Transverse colon (tissue), 3 donors: ENCODE data around the gene POLD1.

Experiments used
- CTCF ChIP-seq, 5 experiments: fragments of 200-600 bp in 3 of 5; fragments of 450-650 bp in 2 of 5; sonication (generic) in 3 of 5; IDR thresholded peaks; 1 replicate in 2 of 5; 2 replicates in 3 of 5; pipeline ENCODE4 v1.5.1; 2016 to 2017; ENCODE audit warnings: antibody characterized with exemption in 5 of 5, inconsistent platforms in 3 of 5, mild to moderate bottlenecking in 2 of 5, moderate library complexity in 1 of 5
- POLR2A ChIP-seq: fragments of 450-650 bp; IDR thresholded peaks from one replicate; pipeline ENCODE4 v1.6.1; 2016; ENCODE audit warnings: antibody characterized with exemption, mild to moderate bottlenecking, moderate library complexity

- no peak for TF ChIP-seq CTCF (IDR thresholded peaks at IDR 0.05)
- TF ChIP-seq POLR2A = no peak
These were observed 28.3 kb downstream of the POLD1 start for GRCh38 chr19:50412419-50412818.
